ENCODE measurements around the gene TMSB4X.
"Not testable (repeated sequence)": the region's sequence is repeated elsewhere in the genome, so short reads cannot be mapped to it uniquely, and the experiment has no call there.

Gene TMSB4X

DNA sequence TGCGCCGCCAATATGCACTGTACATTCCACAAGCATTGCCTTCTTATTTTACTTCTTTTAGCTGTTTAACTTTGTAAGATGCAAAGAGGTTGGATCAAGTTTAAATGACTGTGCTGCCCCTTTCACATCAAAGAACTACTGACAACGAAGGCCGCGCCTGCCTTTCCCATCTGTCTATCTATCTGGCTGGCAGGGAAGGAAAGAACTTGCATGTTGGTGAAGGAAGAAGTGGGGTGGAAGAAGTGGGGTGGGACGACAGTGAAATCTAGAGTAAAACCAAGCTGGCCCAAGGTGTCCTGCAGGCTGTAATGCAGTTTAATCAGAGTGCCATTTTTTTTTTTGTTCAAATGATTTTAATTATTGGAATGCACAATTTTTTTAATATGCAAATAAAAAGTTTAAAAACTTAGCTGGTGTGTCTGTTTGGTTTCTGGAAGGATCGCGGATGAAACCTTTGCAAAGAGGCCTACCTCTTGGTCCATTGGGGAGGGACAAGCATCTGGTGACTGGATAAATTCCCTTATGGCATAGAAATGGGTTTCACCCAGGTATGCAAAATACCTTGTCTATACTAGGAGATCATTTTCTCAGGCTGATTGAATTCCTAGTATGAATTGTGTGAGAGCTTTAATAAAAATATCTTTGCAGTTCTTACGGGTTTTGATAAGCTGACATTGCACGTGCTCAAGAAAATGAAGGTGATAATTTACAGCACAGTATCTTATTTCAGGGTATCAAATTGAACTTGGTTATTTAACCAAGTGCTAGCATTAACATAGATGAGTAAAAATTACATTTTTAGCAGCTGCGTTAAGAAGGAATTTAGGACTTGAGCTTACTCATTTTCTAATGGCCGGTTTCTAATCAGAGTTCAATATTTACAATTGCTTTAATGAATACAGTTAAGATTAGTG is 2.2 kb downstream of the TMSB4X start:
- not testable (repeated sequence) for DNase-seq (ENCODE audit: low read depth in 2 of 2)

DNA sequence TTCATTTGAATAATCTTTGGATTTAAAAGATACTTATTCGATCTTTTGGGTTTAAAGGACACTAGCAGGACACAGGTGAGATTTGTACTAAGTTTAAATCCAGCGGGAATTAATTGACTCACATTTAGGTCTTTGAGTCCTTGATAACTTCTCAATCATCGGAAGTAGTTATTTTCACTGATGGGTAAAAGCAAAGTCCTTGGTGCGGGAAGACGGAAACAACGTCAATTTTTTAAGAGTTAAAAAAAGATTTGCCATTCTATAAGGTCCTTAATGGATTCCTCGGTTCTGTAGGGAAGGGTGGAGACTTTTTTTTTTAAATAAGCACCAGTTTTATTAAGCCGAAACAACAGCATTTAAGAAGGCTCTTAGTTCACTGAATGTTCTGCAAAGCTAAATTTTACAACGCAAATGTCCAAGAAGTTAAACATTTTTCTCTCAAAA is 2.9 kb downstream of the TMSB4X start:
- DNase-seq (ENCODE audit: low read depth in 2 of 2) = no peak

DNA sequence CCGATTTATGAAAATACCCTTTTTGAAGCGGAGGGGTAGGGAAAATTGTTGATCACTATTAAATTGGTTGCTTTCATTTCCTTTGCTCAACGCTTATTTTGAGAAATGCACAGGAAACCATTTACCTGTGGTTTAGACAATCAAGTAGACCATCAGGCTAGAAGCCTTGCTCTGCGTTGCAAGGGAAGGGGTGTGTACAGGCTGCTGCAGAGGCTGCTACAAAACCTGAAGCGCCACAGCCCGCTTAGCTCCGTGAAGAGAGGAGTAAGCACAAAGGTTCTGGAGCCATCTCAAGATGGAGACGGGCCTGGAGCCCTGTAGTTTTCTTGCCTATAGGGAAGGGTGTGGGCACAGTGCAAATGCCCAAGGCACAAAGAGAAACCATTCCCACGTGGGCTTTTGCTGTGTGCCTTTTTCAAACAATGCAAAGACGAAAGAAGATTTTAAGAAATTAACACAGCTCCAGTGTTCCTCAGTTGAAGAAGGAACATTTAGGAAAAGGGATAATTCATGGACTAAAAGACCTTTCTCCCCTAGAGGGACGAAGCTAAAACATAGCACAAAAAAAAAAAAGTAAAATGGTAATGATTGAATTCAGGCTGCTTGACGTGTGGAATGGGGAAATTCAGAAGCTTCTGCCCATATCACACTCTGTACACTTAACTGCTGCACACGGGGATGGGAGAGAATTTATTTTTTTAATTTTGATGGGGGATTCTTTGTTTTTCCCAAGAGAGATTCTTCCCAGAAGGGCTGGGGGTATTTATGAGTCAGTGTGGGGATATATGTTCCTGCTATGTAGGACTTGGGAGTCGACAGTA is 3.5 kb downstream of the TMSB4X start:
- peak in 1 of 2 experiments; percentile 83 for DNase-seq (ENCODE audit: low read depth in 2 of 2)

DNA sequence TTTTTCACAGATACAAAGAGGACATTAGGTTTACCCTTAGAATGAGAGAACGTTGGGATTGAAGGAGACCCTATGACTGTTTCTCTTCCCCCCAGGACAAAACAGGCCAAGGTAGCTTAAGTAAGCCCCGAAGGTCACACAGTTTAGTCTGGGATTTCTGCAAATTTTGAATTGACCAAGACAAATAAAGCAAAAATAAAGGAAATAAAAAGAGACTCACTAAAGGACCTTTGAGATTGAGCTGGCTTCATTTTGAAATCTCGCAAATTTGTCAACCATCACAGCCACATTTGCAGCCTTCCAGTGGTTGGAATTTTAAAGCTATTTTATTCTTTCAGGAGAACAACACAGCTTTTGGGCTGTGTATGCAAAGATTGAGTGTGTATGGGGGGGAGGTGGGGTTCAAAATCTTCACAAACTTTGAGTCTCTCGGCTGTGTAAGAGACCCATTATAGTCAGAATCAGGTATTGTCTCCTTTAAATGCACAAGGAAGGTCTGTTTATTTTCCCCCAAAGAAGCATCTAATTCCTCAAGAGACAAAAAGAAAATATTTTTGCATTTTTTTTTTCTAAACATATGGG is 4.2 kb downstream of the TMSB4X start:
- DNase-seq (ENCODE audit: low read depth in 2 of 2) = peak in 1 of 2 experiments; percentile 38

DNA sequence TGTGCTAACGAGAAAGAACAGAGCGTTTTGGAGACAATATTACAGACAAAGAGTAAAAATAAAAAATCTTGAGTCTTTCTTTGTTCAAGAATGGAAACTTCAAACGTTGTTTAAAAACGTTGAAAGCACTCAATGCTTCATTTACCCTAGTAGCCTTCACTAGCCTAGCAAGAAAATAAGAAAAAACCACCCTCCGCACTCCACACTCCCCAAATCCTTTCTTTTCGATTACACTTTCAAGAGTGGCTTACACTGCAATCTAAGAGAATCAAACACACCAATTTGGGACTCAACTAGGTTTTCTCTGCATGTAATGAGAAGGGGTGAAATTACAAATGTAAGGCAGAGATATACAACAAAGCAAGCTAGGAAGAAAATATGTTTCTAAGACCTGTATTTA is 4.7 kb downstream of the TMSB4X start:
- DNase-seq (ENCODE audit: low read depth in 2 of 2) = no peak

DNA sequence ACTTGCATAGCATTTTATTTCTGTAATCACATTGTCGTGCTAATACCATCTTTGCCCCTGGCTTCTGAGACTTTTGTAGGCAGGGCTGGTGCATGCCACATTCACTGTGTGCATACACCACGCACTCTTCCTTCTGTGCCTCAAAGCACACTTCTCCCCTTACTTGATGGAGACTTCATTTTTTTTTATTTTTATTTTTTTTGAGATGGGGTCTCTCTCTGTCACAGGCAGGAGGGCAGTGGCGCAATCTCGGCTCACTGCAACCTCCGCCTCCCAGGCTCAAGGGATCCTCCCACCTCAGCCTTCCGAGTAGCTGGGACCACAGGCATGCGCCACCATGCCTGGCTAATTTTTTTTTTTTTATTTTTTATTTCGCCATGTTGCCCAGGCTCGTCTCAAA is 5.1 kb downstream of the TMSB4X start:
- DNase-seq (ENCODE audit: low read depth in 2 of 2) = not testable (repeated sequence)

DNA sequence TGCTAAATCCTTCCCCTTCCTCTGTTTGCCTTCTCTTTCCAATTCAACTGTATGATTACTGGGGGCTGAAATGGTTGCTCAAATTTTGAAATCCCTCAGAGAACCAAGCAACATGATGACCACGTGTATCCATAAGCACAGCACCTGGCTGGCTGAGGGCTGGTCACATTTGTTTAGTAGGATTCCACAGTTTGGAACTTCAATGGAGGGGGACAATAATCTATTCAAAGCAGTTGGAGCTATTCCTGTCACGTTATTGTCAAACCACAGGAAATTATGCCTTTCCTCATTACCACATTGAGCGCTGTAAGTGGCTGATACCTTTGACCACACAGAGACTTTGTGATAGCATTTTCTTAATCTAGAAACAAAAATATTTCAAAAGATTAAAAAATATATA is 7.0 kb downstream of the TMSB4X start:
- no peak for DNase-seq (ENCODE audit: low read depth in 2 of 2)

DNA sequence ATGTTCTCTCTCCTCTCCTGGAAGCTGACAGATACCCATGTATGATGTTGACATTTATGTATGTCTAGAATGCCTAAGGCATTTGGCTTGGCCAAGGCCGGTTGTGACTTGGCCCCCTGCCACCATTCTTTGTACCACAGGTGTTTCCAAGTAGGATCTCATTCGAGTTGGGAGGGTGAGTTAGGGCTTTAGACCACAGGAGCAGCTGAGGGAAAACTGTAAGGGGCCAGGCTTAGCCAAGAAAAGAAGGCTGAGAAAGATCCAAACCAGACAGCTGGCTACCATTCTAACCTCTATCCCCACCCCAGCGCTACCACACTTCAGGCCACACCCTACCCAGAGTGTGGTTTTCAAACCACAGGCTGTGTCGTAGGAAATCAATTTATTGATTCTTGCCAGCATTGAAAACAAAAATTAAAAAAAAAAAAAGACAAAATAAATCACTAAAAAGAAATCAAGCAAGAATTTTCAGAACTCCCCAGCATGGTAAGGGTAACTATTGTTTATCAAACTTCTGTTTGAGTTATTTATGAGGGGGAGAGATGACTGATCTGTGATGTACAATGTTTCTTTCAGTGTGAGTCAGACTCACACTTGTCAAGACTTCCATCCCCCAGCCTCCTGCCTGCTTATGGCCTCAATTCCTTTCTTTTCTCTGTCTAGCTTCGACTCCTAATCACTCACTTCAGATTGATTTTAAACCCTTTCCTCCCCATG is 9.9 kb downstream of the TMSB4X start:
- peak; percentile 75 to 78 for DNase-seq (ENCODE audit: low read depth in 2 of 2)

DNA sequence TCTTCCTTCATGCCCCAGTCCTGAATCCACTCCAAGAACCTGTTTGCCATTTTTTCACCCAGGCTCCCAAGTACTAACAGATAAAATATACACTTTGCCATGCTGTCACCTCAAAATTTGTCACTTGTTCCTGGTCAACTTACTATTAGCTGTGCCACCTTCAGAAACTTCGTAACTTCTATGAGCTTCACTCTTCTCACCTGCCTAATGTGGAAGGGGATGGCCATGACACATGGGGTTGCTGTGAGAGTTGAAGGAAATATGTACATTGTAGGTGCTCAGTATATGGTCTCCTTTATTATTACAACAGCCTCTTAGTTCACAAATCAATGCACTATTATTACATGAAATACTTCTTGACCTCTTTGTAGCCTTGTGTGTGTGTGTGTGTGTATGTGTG is 10.4 kb downstream of the TMSB4X start:
- no peak for DNase-seq (ENCODE audit: low read depth in 2 of 2)

DNA sequence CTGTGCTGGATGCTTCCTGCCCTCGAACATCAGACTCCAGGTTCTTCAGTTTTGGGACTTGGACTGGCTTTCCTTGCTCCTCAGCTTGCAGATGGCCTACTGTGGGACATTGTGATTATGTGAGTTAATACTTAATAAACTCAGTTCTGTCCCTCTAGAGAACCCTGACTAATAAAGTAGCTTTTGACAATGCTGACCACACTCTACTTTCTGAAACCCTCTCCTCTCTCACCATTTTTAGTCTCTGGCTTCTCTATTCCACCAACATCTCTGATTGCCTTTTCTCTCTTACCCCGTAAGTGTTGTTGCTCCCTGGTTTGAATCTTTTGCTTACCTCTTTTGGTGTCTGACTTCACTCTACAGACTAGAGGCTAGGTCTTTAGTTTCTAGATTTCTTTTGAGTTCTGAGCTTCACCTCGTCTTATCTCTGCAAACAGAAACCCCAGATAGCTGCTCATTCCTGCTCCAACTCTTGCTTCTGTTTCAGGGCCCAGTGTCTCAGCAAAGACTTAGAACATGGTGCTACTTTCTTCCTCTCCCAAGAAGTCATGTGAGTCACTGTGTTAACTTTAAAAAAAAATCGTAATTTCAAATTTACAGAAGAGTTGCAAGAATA is 11.4 kb downstream of the TMSB4X start:
- DNase-seq (ENCODE audit: low read depth in 2 of 2) = no peak

DNA sequence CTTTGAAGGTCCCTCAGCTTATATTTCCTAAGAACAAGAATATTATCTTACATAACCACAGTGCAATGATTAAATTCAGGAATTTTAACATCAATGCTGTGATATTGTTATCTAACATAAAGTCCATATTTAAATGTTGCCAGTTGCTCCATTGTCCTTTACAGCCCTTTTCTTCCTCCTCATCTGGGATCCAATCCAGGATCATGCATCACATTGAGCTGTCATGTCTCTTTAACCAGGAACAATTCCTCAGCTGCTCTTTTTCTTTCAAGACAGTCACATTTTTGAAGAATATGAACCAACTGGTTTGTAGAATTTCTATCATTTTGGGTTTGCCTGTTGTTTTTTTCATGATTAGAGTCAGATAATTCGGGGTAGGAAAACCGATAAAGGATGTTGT is 12.0 kb downstream of the TMSB4X start:
- no peak for DNase-seq (ENCODE audit: low read depth in 2 of 2)

DNA sequence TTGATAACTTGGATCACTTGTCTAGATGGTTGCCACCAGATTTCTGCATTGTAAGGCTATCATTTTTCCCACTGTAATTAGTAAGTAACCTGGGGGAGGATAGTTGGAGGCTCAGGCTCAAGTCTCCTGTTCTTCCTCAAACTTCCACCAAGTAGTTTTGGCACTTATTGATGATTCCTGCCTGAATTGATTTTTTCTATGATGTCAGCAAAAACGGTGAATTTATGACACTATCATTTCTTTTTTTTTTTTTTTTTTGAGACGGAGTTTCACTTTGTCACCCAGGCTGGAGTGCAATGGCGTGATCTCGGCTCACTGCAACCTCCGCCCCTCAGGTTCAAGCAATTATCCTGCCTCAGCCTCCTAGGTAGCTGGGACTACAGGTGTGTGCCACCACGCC is 12.4 kb downstream of the TMSB4X start:
- no peak for DNase-seq (ENCODE audit: low read depth in 2 of 2)

DNA sequence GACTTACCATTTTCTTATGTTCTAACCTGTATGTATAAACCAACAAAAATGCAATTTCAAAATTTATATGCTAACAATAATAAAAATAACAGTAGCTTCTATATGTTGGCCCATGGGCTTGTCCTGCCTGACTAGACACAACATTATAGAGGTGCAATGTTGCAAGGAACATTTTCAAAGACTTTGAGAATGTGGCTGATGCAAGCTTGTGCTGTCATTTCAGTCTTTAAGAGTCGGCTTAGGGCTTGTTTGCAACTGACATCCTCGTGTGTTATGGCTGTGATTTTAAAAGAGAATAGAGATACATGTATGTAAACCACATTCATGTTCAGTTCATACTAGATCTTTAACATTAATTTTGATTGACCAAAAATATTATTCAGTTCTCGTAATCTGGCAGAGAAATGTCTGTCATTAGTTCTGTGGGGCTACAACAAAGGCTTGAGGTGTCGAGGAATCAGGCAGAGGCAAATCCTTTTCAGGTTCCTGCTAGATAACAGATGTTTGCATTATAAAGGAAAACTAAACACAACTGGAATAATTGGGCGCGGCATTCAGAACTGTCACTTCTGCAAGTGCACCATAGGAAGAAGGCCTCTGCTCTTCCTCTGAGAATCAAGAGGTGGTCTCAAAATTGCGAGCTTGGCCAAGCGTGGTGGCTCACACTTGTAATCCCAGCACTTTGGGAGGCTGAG is 13.1 kb downstream of the TMSB4X start:
- no peak for DNase-seq (ENCODE audit: low read depth in 2 of 2)

DNA sequence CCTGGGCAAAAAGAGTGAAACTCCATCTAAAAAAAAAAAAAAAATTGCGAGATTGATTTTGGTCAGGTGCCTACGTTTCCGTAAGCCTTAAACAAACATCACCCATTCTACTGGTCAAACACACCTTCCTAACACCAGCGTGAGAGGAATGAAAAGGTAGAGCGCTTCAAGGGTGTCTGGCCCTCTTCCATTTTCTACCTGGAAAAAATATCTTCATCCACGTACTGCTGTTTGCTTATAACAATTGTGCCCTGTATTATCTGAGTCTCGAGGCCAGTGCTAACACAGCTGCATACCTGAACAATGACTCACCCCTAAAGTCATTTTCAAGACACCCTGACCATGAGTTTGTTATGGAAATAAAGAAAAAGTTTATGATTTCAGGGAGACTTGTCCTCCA is 13.9 kb downstream of the TMSB4X start:
- no peak for DNase-seq (ENCODE audit: low read depth in 2 of 2)

DNA sequence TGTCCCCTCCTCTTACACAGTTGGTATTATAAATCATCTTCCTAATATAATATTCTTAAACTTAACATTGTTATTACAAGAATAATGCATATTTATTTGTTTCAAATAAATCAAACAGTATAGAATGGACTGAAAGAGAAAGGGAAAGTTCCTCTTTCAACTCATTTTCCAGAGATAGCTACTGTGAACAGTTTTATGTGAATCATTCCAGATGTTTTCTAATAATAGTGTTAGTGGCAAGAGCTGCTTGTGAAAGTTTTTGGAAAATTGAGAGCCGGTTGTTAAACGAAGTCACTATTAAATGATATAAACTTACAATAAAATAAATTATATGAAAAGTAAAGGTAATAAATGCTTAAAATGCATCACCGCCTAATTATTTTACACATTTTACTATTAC is 14.6 kb downstream of the TMSB4X start:
- DNase-seq (ENCODE audit: low read depth in 2 of 2) = no peak

DNA sequence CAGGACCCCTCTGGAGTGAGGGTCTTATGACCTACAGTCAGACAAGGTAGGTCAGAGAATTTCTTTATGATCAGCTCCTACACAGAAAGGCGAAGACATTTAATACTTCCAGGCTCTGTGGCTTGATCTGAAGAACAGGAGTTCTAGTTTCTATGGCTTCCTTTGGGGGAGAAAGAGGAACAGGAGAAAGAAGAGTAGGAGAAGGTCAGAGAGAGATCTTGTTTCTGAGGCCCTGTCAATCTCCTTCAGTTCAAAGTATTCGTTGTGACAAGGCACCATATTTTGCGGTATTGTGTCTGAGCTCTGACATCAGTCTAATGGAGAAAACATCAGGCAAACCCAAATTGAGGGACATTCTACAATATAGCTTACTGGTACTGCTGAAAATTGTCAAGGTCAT is 16.7 kb downstream of the TMSB4X start:
- no peak for DNase-seq (ENCODE audit: low read depth in 2 of 2)

DNA sequence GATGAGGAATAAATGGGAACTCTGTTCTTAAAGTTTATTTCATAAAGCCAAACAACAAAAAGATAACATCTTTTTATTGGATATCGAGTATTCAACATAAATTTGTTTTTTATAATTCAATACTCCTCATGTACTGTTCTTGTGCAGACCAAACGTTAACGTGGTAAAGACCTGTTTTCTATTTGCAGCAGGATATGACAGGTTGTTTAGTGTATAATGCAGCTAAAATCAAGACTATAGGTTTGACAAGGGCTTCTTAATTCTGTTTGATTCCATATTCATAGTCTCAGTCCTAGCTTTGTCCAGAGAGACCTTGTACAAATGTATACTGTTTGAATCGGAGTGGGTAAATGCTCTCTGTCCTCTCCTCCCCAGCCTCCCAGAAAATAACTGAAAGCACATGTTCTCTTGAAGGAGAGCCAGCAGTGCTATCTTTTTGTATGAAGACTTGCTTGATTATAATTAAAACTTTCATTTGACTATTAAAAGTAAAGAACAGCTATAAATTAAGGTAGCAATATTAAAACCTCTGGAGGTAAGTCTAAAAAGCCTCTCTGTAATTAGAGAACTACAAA is 17.7 kb downstream of the TMSB4X start:
- no peak for DNase-seq (ENCODE audit: low read depth in 2 of 2)

DNA sequence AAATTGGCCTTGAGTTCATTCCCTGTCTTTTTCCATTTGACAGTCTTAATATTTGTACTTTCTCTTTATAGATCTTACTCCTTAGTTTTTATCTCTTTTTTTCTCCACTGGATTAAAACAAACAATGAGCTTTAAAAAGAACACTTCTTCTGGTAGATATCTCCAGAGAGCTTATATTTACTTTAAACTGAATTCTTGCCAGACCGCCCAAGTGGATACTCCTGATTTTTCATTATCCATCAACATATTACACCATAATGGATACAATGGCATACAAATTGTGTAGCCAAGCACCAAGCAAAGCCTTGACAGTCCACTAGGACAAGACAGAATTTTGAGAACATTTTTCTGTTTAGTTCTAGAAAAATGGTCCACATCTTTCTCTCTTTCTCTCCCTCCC is 18.9 kb downstream of the TMSB4X start:
- no peak for DNase-seq (ENCODE audit: low read depth in 2 of 2)

DNA sequence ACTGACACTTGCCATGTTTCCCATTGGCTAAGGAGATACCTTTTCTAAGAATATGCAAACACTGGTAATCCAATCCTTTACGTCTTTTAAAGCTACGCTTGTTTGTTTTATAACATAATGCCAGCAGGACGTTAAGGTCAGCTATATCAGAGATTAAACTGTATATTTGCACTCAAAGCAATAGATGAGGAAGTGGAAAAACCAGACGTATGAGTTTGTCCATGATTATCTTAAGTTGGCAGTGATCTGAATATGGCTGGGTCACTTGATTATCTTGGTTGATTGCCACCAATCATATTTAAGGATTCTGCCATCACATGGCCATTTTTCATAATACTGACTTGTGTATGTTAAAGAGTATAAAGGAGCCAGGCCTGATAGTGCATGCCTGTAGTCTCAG is 19.4 kb downstream of the TMSB4X start:
- no peak for DNase-seq (ENCODE audit: low read depth in 2 of 2)

DNA sequence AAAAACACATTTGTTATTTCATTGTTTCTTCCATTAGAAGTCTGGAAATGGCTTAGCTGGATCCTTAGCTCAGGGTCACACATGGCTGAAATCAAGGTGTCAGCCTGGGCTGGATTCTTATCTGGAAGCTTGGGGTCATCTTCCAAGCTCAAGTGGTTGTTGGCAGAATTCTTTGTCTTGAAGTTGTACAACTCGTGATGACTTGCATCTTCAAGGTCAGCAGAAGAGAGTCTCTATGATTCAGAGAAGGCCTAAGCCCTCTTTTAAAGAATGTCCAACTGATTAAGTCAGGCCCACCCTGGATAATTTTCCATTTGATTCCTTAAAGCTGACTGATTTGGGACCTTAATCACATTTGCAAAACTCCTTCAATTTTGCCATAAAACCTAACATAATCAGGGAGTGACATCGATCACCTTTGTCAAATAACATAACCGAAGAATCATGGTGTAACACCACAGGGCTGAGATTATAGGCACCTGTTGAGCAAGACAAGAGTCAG is 22.1 kb downstream of the TMSB4X start:
- DNase-seq (ENCODE audit: low read depth in 2 of 2) = no peak

Measured in fibroblast of skin of left biceps (primary cell).